K562 (cell line): ENCODE measurements around the gene ARHGAP35. TPM values are rescaled to one million over a fixed set of nuclear protein-coding genes. Genes with fewer than 3 reads are reported as not detected.

Source experiments
- ATF6 ChIP-seq: sonication (generic); formaldehyde crosslinking; IDR thresholded peaks from 2 replicates; pipeline ENCODE4 v1.4.0; 2020; ENCODE audit warnings: mild to moderate bottlenecking, missing genetic modification reagents
- CXXC5 ChIP-seq: fragments of 250-450 bp; sonication (Bioruptor Pico); IDR thresholded peaks from 2 replicates; pipeline ENCODE4 v1.8.0; 2022; ENCODE audit warnings: inconsistent platforms, mild to moderate bottlenecking, moderate library complexity
- JUND ChIP-seq, 2 experiments: IDR thresholded peaks; 2 replicates in 1 of 2; 3 replicates in 1 of 2; pipeline ENCODE4 v1.6.1; 2011; ENCODE audit warnings: borderline replicate concordance in 2 of 2, low read depth in 2 of 2, low read length in 2 of 2, improper control_type of control experiment in 1 of 2, missing biosample characterization in 1 of 2, missing genetic modification characterization in 1 of 2, missing genetic modification reagents in 1 of 2
- PHB ChIP-seq: fragments of 250-450 bp; sonication (Bioruptor Pico); IDR thresholded peaks from 2 replicates; pipeline ENCODE4 v1.5.0; 2021
- SAP30 ChIP-seq: fragments of 200-600 bp; sonication (generic); IDR thresholded peaks from 2 replicates; pipeline ENCODE4 v1.6.1; 2012; ENCODE audit warnings: borderline replicate concordance, low read depth, mild to moderate bottlenecking, moderate library complexity, low read length, control low read depth, inconsistent platforms; ENCODE audit not compliant: insufficient read depth, poor library complexity, severe bottlenecking
- SIN3B ChIP-seq: fragments of 450-650 bp; IDR thresholded peaks from 2 replicates; pipeline ENCODE4 v1.6.1; 2017; ENCODE audit warnings: low read depth, mild to moderate bottlenecking, moderate library complexity
- TBP ChIP-seq: optimal IDR thresholded peaks from 2 replicates; pipeline ENCODE3; 2011; ENCODE audit warnings: low read depth, low read length, improper control_type of control experiment
- UBTF ChIP-seq, 2 experiments: IDR thresholded peaks; 2 replicates each; pipeline ENCODE4 v1.6.1; 2012; ENCODE audit warnings: improper control_type of control experiment in 2 of 2, low read depth in 2 of 2, low read length in 2 of 2, borderline replicate concordance in 1 of 2
- polyA plus RNA-seq, 8 experiments: library from polyadenylated mRNA; depleted of rRNA in 4 of 8; stranded (reverse) in 5 of 8; unstranded in 3 of 8; fragments of >200 nt; fragmentation: Nextera tagmentation in 2 of 8; fragmentation: Illumina TruSeq in 1 of 8; extraction: Ambion mirVana in 2 of 8; extraction: Trizol in 1 of 8; gene quantifications; 2 replicates each; pipeline versions ENCODE4 v1.2.1 to v1.2.3, GENCODE V29; 2011 to 2014; ENCODE audit warnings: inconsistent platforms in 1 of 8, missing spikeins in 1 of 8
- total RNA-seq, 7 experiments: library from RNA; depleted of rRNA in 6 of 7; stranded (reverse); fragments of >200 nt in 6 of 7; fragmentation: Illumina TruSeq in 2 of 7; extraction: Trizol in 2 of 7; gene quantifications; 2 replicates each; pipeline versions ENCODE4 v1.2.1 to v1.2.3, GENCODE V29; 2011 to 2021; ENCODE audit warnings: low replicate concordance in 1 of 7
- TF ChIP-seq, protein P1 (sequence below), 2 experiments: IDR thresholded peaks in 1 of 2; conservative IDR thresholded peaks in 1 of 2; 2 replicates each; pipeline ENCODE4 v1.6.1; 2016; ENCODE audit warnings: low read depth in 2 of 2, mild to moderate bottlenecking in 1 of 2, missing compliant biosample characterization in 1 of 2, missing genetic modification characterization in 1 of 2, moderate library complexity in 1 of 2
- TF ChIP-seq, protein P2 (sequence below): fragments of 250-450 bp; sonication (Bioruptor Pico); IDR thresholded peaks from 2 replicates; pipeline ENCODE4 v1.5.0; 2021; ENCODE audit warnings: mild to moderate bottlenecking, moderate library complexity

The ARHGAP35 gene
- total and polyA plus RNA-seq, 9 of the 15 experiments (the other 6 are each of a cell fraction or from before 2014, with no cell fraction given) = 0.27 to 26.4 (median 10.2) TPM

DNA sequence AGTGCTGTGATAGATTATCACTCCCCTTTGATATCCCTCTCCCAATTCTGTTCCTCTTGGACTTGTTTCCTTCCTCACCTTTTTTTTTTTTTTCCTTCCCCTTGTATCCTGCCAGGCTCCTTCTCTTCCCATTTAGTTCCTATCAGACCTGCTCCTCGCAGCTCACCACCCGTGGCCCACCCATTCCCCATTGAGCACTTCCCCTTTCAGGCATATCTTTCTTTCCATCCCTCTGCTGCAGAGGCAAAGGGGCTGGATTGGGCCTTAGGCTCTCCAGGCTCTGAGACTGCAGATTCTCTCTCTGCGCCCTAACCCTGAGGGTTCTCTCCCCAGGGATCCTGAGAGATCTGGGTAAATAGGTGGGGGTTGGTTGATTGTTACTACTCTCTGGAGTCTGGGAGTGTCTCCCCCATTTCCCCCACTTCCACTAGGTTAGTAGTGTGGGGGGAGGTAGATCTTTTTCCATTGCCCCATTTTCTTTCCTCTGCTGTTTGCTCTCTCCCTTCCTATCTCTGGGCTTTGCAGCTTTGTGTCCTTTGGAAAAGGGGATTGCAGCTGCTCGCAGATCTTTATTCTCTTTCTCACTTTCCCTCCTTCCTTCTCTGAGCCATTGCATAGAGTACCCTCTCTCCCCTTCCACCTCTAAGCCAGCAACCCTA lies 2.3 kb downstream of the ARHGAP35 start (continued):
- peak in 1 of 2 experiments; percentile 63; a peak in 1 of 4 replicates for TF ChIP-seq UBTF (IDR thresholded peaks at IDR 0.05; ENCODE audit: borderline replicate concordance in 1 of 2, low read depth in 2 of 2, low read length in 2 of 2)
- TF ChIP-seq, protein P1, sequence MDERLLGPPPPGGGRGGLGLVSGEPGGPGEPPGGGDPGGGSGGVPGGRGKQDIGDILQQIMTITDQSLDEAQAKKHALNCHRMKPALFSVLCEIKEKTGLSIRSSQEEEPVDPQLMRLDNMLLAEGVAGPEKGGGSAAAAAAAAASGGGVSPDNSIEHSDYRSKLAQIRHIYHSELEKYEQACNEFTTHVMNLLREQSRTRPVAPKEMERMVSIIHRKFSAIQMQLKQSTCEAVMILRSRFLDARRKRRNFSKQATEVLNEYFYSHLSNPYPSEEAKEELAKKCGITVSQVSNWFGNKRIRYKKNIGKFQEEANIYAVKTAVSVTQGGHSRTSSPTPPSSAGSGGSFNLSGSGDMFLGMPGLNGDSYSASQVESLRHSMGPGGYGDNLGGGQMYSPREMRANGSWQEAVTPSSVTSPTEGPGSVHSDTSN (CRISPR knock-in tag; IDR thresholded peaks at IDR 0.05; ENCODE audit: low read depth) = no peak
- TF ChIP-seq, protein P1 (tag; conservative IDR thresholded peaks at IDR 0.05; ENCODE audit: low read depth) = no peak
- TF ChIP-seq PHB (CRISPR knock-in tag) = no peak
- TF ChIP-seq JUND (IDR thresholded peaks at IDR 0.05; ENCODE audit: borderline replicate concordance, low read depth, low read length) = no peak
- TF ChIP-seq JUND (tag; IDR thresholded peaks at IDR 0.05; ENCODE audit: borderline replicate concordance, low read depth, low read length) = 0 out of 3 replicates have a peak, but pooled peaks have one; percentile 9
- TF ChIP-seq, protein P2, sequence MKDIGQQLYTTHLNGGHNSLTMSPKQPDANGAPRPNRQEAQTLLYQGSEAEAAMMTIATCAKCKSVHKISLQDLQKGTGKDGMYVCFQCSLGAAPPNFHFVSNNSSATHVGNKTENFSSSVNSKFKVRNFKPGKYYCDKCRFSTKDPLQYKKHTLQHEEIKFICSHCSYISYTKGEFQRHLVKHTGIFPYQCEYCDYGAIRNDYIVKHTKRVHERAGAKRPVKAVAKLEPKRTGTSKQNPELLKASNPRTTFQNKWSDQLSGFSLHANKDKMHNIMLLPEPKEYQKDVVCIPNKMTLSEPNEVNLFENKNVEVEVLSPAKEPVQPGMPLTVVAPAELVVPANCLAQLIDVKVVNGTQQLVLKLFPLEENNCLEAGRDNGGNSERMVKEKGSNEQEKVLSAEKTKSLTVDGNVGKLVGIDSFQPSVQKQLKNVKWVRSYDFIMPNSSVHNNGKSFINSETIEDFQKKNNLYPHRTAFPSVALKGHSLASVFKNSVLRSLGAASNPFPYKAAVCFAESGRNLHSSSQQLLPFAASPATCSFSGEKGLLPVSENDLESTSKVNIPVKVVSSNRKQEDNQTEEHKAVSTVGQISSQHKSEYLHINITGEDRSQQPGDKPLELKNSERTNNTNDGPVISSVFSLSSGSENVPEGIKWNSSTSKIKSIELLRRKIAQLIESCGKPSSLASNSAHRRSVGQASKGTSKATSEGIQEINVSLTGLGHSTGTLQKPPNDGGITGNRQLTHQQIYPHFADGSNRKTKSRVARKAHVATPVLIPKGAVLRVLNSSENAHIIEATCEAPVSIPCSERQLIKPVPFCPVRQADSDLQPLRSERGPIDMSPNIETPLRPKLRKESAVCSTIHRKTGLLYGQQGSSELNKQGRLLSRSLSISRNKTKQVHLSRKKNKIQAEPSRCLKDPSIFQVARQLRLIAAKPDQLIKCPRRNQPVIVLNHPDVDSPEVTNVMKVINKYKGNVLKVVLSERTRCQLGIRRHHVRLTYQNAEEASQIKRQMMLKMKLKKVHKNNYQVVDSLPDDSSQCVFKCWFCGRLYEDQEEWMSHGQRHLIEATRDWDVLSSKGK (CRISPR knock-in tag) = no peak
- TF ChIP-seq CXXC5 (CRISPR knock-in tag) = peak; percentile 20; the same call in 1 of the 2 replicates
- TF ChIP-seq SIN3B = no peak
- no peak for TF ChIP-seq ATF6
- no peak for TF ChIP-seq SAP30
- TF ChIP-seq TBP = no peak
